Lower leg skin (tissue), 3 donors: ENCODE data around the gene ARL10.

ENCODE experiments used
- CTCF ChIP-seq, 3 donors: fragments of 450-650 bp; IDR thresholded peaks; one replicate each; pipeline ENCODE4 v1.5.1; 2016; ENCODE audit warnings: antibody characterized with exemption in 3 of 3, mild to moderate bottlenecking in 3 of 3, moderate library complexity in 2 of 3
- POLR2A ChIP-seq, 2 donors: fragments of 450-650 bp; IDR thresholded peaks; one replicate each; pipeline ENCODE4 v1.6.1; 2016 to 2017; ENCODE audit warnings: antibody characterized with exemption in 2 of 2, mild to moderate bottlenecking in 1 of 2, moderate library complexity in 1 of 2

DNA sequence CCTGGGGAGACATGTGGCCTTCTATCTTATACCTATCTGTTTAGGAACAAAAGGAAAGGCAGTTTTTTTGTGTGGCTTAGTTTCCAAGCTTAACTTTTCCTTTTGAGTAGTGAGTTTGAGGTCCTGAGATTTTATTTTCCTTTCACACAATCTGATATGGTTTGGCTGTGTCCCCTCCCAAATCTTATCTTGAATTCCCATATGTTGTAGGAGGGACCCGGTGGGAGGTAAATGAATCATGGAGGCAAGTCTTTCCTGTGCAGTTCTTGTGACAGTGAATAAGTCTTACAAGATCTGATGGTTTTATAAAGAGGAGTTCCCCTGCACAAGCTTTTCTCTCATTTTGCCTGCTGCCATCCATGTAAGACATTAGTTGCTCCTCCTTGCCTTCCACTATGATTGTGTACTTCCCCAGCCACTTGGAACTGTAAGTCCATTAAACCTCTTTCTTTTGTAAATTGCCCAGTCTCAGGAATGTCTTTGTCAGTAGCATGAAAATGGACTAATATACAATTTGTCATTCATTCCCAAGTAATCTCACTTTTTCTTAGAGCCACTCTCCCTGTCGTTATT, 55.8 kb downstream of the ARL10 start:
- TF ChIP-seq CTCF (IDR thresholded peaks at IDR 0.05): no peak
- TF ChIP-seq POLR2A (IDR thresholded peaks at IDR 0.05): no peak
